Esophagus (tissue), 2 donors: ENCODE data around the gene UNC5C. TPM values are rescaled to one million over a fixed set of nuclear protein-coding genes. Genes with fewer than 3 reads are reported as not detected.

Source experiments
- H3K27ac ChIP-seq, 2 donors: one replicate each; pipeline ENCODE4 v1.5.1; 2013; ENCODE audit warnings: low read depth in 2 of 2, mild to moderate bottlenecking in 2 of 2, inconsistent platforms in 1 of 2, low read length in 1 of 2, moderate library complexity in 1 of 2
- H3K27me3 ChIP-seq, 2 donors: one replicate each; pipeline ENCODE4 v1.6.1; 2013; ENCODE audit warnings: low read length in 2 of 2, control low read depth in 1 of 2, mild to moderate bottlenecking in 1 of 2; ENCODE audit not compliant: insufficient read depth in 2 of 2, control insufficient read depth in 1 of 2
- H3K36me3 ChIP-seq, 2 donors: one replicate each; pipeline ENCODE4 v1.6.1; 2013; ENCODE audit warnings: low read length in 1 of 2; ENCODE audit not compliant: control insufficient read depth in 2 of 2, insufficient read depth in 2 of 2
- H3K4me1 ChIP-seq, 2 donors: one replicate each; pipeline ENCODE4 v1.6.1; 2013; ENCODE audit warnings: low read length in 1 of 2; ENCODE audit not compliant: control insufficient read depth in 2 of 2, insufficient read depth in 2 of 2
- H3K4me3 ChIP-seq, 2 donors: one replicate each; pipeline ENCODE4 v1.5.1; 2013; ENCODE audit warnings: low read length in 2 of 2, mild to moderate bottlenecking in 2 of 2, low read depth in 1 of 2, moderate library complexity in 1 of 2
- H3K9me3 ChIP-seq, 2 donors: one replicate each; pipeline ENCODE4 v1.6.1; 2013; ENCODE audit warnings: mild to moderate bottlenecking in 2 of 2, low read depth in 1 of 2, low read length in 1 of 2, moderate library complexity in 1 of 2; ENCODE audit not compliant: control insufficient read depth in 2 of 2, insufficient read depth in 1 of 2
- WGBS, 2 donors: extraction: QIAGEN DNeasy Blood & Tissue Kit; methylation state at CpG; one replicate each; pipeline ENCODE4 v1.1.7; 2013; 5-methylcytosine and 5-hydroxymethylcytosine counted together
- polyA plus RNA-seq, 2 donors: library from polyadenylated mRNA; stranded (reverse); fragments of 200-250 nt; gene quantifications; one replicate each; pipeline ENCODE4 v1.2.3, GENCODE V29; 2013
- donor health status: healthy with polysubstance abuse.
- donor health status: Bipolar disorder and iron deficiency.

Gene UNC5C
- polyA plus RNA-seq, 2 donors, result 0.04 to 0.09 TPM

- Histone ChIP-seq H3K4me1 (no peaks in the 10 kb centered on the region), H3K9me3 (no peaks in the 10 kb centered on the region), H3K36me3 (no peaks in the 10 kb centered on the region), H3K27me3 (no peaks in the 10 kb centered on the region), H3K4me3 (no peak overlapping the region), H3K27ac (no peak overlapping the region)
- WGBS, 2 donors, result 42 to 61% methylated on average over 1 of the region's 1 CpG
Observed at GRCh38 chr4:95289028-95289634, 259.6 kb downstream of the UNC5C start.

- Histone ChIP-seq H3K4me3 (no peak overlapping the region), H3K4me1 (no peaks in the 10 kb centered on the region), H3K9me3 (no peaks in the 10 kb centered on the region), H3K27ac (no peak overlapping the region), H3K27me3 (no peaks in the 10 kb centered on the region), H3K36me3 (no peaks in the 10 kb centered on the region)
- 95 to 100% methylated on average over 1 of the region's 1 CpG for WGBS, 2 donors
Observed at GRCh38 chr4:95288552-95288951, 260.2 kb downstream of the UNC5C start.

- no peak overlapping the region for H3K27ac ChIP-seq
- WGBS, 2 donors, result 90 to 91% methylated on average over 2 of the region's 2 CpGs
- H3K4me3 ChIP-seq, result no peak overlapping the region
- H3K4me1 ChIP-seq, result no peaks in the 10 kb centered on the region
- H3K36me3 ChIP-seq, result no peaks in the 10 kb centered on the region
- no peaks in the 10 kb centered on the region for H3K9me3 ChIP-seq
- H3K27me3 ChIP-seq, result no peaks in the 10 kb centered on the region
Observed at GRCh38 chr4:95285797-95286196, 263.0 kb downstream of the UNC5C start.

- Histone ChIP-seq H3K4me3 (no peak overlapping the region), H3K27ac (no peak overlapping the region), H3K27me3 (no peaks in the 10 kb centered on the region), H3K36me3 (no peaks in the 10 kb centered on the region), H3K4me1 (no peaks in the 10 kb centered on the region), H3K9me3 (no peaks in the 10 kb centered on the region)
- WGBS, 2 donors, result 93 to 100% methylated on average over 1 of the region's 1 CpG
Observed at GRCh38 chr4:95284655-95285054, 264.1 kb downstream of the UNC5C start.

- no peak overlapping the region for H3K4me3 ChIP-seq
- H3K4me1 ChIP-seq, result no peaks in the 10 kb centered on the region
- H3K9me3 ChIP-seq, result no peaks in the 10 kb centered on the region
- WGBS, 2 donors, result 49 to 75% methylated on average over 10 of the region's 10 CpGs
- H3K27me3 ChIP-seq, result no peaks in the 10 kb centered on the region
- no peaks in the 10 kb centered on the region for H3K36me3 ChIP-seq
- no peak overlapping the region for H3K27ac ChIP-seq
Observed at GRCh38 chr4:95283320-95283719, 265.5 kb downstream of the UNC5C start.

- H3K27ac ChIP-seq, result no peak overlapping the region
- no peak overlapping the region for H3K4me3 ChIP-seq
- 59 to 70% methylated on average over 3 of the region's 3 CpGs for WGBS, 2 donors
- no peaks in the 10 kb centered on the region for H3K36me3 ChIP-seq
- H3K9me3 ChIP-seq, result no peaks in the 10 kb centered on the region
- H3K4me1 ChIP-seq, result no peaks in the 10 kb centered on the region
- no peaks in the 10 kb centered on the region for H3K27me3 ChIP-seq
Observed at GRCh38 chr4:95272797-95273196, 276.0 kb downstream of the UNC5C start.

GRCh38 chr4:95272036-95272435, 276.7 kb downstream of the UNC5C start:
- Histone ChIP-seq H3K36me3 (no peaks in the 10 kb centered on the region), H3K4me1 (no peaks in the 10 kb centered on the region), H3K27me3 (no peaks in the 10 kb centered on the region), H3K27ac (no peak overlapping the region), H3K9me3 (no peaks in the 10 kb centered on the region), H3K4me3 (no peak overlapping the region)
- 60 to 77% methylated on average over 3 of the region's 3 CpGs for WGBS, 2 donors

GRCh38 chr4:95268819-95269565, 279.8 kb downstream of the UNC5C start:
- Histone ChIP-seq H3K27me3 (no peaks in the 10 kb centered on the region), H3K36me3 (no peaks in the 10 kb centered on the region), H3K27ac (no peak overlapping the region), H3K9me3 (no peaks in the 10 kb centered on the region), H3K4me3 (no peak overlapping the region), H3K4me1 (no peaks in the 10 kb centered on the region)
- 71 to 72% methylated on average over 7 of the region's 7 CpGs for WGBS, 2 donors

- no peaks in the 10 kb centered on the region for H3K9me3 ChIP-seq
Observed at GRCh38 chr4:95267081-95267480, 281.7 kb downstream of the UNC5C start.

More at GRCh38 chr4:95267081-95267480, 281.7 kb downstream of the UNC5C start:
- H3K4me3 ChIP-seq, result no peak overlapping the region
- no peaks in the 10 kb centered on the region for H3K36me3 ChIP-seq
- no peaks in the 10 kb centered on the region for H3K4me1 ChIP-seq
- no peaks in the 10 kb centered on the region for H3K27me3 ChIP-seq
- no peak overlapping the region for H3K27ac ChIP-seq
